Activated T-cell treated with anti-CD3 and anti-CD28 coated beads, Interleukin-2, amount 50 U/mL, for 1 hour (primary cell): Measurements from ENCODE around the gene NPAS1.
"Not testable (repeated sequence)": the region's sequence is repeated elsewhere in the genome, so short reads cannot be mapped to it uniquely, and the experiment has no call there.

ENCODE experiments used
- DNase-seq: peaks from one replicate; pipeline ENCODE4 v3.0.0-alpha.2; 2020

NPAS1 gene

GRCh38 chr19:47047272-47047762, 27.7 kb downstream of the NPAS1 start:
- no peak for DNase-seq

DNA sequence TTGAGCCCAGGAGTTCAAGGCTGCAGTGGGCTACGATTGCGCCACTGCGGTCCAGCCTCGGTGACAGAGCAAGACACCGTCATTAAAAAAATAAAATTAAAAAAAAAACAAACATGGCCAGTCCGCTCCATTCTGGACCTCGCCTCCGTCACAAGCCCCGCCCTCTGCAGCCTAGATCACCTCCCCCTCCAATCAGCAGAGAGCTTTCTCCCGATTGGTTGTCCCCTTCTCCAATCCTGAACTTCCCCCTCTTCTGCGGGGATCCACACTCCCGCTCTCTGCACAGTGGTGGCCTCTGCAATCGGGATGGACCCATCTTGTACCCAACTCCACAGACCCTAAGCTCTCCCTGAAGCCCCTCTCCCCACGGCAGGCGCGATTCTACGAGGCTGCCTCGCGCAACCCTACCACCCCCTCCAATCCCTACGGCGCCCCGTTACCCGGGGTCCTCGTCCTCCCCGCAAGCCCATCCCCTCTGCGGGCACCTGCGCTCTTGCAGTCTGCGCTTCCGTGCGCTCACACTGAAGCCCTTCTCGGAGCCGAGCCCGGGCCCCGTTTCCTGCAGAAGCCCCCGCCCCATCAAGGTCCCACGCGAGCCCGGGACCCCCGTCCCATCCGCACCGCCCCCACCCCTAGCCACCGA, 28.2 kb downstream of the NPAS1 start:
- DNase-seq: peak; percentile 58

- no peak for DNase-seq
Observed at GRCh38 chr19:47049307-47049700, 29.7 kb downstream of the NPAS1 start.

DNA sequence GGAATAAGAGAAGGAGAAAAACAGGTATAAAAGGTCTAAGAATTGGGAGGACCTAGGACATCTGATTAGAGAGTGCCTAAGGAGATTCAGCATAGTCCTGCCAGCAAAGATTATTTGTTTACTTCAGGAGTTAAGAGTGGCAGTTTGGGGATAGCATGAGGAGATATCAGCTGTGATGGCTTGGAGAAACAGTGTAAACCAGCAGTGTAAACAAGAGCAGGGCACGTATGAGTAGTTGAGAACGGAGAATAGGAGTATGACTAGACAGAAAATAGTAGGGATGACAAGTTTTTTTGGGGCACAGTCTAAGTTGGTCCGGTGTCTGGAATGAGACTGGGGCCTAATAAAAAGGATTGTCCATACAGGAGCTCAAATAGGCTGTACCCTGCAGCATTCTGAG, 30.9 kb downstream of the NPAS1 start:
- DNase-seq: not testable (repeated sequence)

DNA sequence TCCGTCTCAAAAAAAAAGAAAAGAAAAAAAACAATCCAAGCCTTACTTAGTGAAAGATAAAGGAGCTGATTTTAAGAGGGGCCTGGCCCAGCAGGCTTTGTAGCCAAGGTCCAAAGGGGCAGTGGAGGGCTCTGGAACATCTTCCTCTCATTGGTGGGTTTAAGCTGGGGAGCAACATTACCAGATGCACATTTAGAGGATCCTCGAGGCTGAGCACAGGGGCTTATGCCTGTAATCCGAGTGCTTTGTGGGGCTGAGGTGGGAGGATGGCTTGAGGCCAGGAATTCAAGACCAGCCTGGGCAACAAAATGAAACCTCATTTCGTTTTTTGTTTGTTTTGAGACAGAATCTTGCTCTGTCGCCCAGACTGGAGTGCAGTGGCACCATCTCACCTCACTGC, 36.8 kb downstream of the NPAS1 start:
- no peak for DNase-seq

DNA sequence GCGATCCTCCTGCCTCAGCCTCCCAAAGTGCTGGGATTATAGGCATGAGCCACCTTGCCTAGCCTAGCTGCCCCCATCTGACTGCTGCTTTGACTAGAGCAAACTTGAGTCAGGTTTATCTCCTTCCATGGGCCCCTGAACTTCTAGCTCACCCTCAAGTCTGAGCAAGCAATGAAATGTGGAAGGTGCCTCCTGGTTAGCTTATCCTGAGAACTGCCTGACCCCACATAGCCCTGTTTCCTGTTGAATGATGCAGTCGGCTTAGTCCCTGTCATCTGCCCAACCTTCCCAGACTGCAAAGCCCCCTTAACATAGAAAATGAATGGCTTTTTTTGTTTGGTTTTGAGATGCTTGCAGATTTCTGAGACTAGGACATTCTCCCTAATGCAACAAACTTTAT, 37.7 kb downstream of the NPAS1 start:
- DNase-seq: no peak

DNA sequence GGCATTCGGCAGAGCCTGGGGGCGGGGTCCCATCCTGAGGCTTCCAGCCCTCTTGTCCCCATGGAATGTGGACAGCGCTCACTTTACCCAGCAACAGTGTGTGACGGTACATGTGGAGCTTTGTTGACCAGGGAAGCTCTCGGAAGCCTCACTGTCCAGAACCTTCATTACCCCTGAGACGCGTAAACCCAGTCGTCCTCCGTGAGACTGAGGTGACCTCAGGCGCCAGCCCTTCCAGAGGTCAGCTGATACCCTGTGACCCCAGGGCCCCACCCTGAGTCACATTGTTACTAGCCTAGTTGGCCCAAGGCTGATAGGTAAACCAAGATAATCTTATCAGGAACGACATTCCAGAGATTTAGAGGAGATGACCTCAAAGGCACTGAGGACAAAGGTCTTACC, 39.0 kb downstream of the NPAS1 start:
- no peak for DNase-seq

- DNase-seq: no peak
Observed at GRCh38 chr19:47063874-47064273, 44.2 kb downstream of the NPAS1 start.

DNA sequence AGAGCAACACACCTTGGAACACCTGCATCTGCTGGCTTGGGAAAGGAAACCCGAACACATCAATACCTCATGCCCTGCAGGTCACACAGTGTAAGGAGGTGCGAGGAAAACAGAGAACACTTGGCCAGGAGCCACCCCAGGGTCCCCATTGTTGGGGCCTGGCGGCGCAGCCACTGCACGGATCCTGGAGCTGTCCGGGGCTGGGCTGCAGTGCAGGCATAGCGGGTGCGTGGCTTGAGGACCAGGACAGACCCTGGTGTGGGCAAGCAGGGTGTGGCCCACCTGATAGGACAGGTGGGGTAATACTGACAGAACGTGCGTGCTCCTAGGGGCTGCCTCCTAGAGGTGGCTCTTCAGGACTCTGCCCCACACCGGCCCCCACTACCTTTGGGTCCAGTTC, 45.6 kb downstream of the NPAS1 start:
- no peak for DNase-seq

DNA sequence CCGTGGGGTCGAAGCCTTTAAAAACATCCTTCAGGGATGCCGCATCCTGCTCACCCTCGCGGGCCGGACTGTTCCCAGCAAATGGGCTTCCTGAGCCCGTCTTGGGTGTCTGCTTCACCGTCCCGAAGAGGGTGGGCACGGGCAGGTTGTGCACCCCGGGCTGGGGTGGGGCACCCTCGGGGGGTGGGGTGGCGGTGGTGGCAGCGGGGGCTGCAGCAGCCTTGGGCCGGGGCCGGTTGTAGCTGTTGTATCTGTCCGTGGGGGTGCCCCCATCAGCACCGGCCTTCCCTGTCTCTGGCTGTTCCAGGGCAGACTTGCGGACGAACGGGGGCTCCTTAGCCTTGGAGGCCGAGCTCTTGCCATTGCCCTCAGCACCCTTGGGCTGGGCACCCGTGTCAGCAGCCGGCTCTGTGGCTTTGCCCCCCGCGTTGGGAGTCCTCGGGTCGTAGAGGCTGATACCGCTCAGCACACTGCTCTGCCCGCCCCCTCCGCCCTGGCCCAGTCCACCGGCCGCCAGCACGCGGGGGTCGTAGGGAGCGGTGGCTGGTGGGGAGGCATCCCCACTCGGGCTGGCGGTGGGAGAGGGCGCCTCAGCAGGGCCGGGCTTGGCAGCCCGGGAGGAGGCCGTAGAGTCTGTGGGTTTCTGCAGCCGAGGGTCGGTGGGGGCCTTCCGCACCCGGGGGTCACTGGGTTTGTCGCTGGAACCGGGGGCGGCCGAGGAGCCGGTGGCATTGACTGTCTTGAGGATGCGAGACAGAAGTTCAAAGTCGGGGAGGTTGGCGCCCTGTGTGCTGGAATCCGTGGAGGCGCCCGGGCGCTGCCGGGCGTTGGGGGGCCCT, 47.0 kb downstream of the NPAS1 start:
- no peak for DNase-seq

- no peak for DNase-seq
Observed at GRCh38 chr19:47067215-47067847, 47.7 kb downstream of the NPAS1 start.

DNA sequence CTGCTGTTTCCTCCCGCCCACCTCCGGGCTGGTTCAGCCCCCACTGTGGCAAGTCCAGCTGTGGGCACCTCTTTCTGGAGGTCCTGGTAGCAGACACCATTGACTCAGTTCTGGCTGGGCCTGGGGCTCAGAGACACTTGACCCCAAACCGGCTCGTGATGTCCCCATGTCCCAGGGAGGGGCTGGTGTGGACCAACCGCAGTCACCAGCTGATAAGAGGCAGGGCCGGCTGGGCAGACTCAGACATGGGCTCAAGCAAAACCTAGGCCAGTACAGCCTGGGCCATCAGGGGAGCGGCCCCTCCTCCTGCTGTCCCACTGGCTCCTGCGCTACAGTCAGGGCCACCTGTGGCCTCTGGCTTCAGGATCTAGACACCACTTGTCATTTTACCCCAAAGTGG, 48.6 kb downstream of the NPAS1 start:
- no peak for DNase-seq

GRCh38 chr19:47068876-47069406, 49.3 kb downstream of the NPAS1 start:
- DNase-seq: no peak

DNA sequence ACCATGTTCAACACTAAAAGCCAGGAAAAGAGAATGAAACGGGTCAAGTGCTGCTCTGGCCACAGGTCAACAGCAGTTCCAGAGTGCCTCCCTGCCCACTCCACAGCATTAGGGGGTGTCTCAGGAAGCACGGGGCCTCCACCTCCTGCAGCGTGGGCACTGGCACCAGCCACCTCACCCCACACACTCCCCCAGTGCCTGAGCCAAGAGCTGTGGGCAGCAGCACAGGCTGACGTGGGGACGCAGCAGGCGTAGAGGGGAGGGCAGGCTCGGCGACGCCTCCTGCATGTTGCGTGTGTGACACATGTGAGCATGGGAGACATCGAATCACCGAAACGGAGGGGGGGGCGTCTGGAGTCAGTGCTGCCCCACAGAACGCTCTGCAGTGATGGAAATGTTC, 50.2 kb downstream of the NPAS1 start:
- DNase-seq: no peak

- DNase-seq: no peak
Observed at GRCh38 chr19:47070756-47071155, 51.1 kb downstream of the NPAS1 start.

DNA sequence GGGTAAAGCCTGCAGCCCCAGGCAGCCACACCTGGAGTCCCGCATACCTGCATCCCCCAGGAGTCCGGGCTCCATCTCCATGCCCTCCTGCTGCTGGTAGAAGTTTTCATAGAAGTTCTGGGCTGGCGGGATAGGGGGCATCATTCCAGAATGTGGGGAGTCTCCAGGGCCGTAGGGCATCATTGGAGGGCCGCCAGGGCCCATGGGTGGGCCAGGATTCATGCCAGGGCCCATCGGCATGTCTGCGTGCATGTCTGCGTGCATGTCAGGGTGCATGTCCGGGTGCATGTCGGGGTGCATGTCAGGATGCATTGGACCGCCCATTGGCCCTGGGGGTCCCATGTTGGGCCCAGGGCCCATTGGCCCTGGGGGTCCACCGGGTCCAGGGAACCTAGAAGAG, 52.1 kb downstream of the NPAS1 start:
- no peak for DNase-seq

- DNase-seq: no peak
Observed at GRCh38 chr19:47072323-47072722, 52.7 kb downstream of the NPAS1 start.

- DNase-seq: no peak
Observed at GRCh38 chr19:47073574-47073973, 53.9 kb downstream of the NPAS1 start.

- no peak for DNase-seq
Observed at GRCh38 chr19:47074621-47075020, 55.0 kb downstream of the NPAS1 start.

- no peak for DNase-seq
Observed at GRCh38 chr19:47075179-47075810, 55.7 kb downstream of the NPAS1 start.

DNA sequence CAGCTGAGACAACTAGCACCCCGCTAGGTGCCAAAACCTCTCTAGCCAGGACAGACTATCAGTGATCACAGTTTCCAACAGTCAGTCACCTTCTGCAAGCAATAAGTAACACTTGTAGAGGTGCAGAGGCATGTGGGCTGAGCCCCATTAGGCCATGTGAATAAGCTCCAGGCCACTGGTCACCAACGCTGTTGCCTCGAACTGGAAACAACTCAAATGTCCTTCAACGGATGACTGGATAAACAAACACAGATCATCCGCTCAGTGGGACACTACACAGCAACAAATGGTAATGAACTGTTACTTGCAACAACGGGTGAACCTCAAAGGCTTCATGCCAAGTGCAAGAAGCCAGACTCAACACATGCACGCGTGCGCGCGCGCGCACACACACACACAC, 56.3 kb downstream of the NPAS1 start:
- no peak for DNase-seq

- not testable (repeated sequence) for DNase-seq
Observed at GRCh38 chr19:47078351-47078750, 58.7 kb downstream of the NPAS1 start.

GRCh38 chr19:47081095-47081494, 61.5 kb downstream of the NPAS1 start:
- DNase-seq: no peak
